Uterus (tissue), 4 donors: ENCODE data around the gene PSMG3. TPM values are rescaled to one million over a fixed set of nuclear protein-coding genes. Genes with fewer than 3 reads are reported as not detected.
"Not testable (repeated sequence)": the region's sequence is repeated elsewhere in the genome, so short reads cannot be mapped to it uniquely, and the experiment has no call there.

ENCODE experiments used
- DNase-seq, 2 donors: peaks; one replicate each; pipeline ENCODE4 v3.0.0-alpha.2; 2019 to 2020
- H3K27ac ChIP-seq, 2 donors: fragments of 200-600 bp; sonication (generic); 1 replicate in 1 of 2; 2 replicates in 1 of 2; pipeline ENCODE4 v1.5.1; 2016 to 2018
- H3K27me3 ChIP-seq, 2 donors: fragments of 200-600 bp; sonication (generic); one replicate each; pipeline ENCODE4 v1.5.1; 2018 to 2019; ENCODE audit warnings: control low read depth in 1 of 2
- H3K36me3 ChIP-seq, 2 donors: fragments of 200-600 bp; sonication (generic); one replicate each; pipeline ENCODE4 v1.5.1; 2019; ENCODE audit warnings: control low read depth in 1 of 2
- H3K4me1 ChIP-seq, 2 donors: fragments of 200-600 bp; sonication (generic); one replicate each; pipeline ENCODE4 v1.5.1; 2018 to 2019; ENCODE audit warnings: control low read depth in 1 of 2
- H3K4me3 ChIP-seq, 2 donors: fragments of 200-600 bp; sonication (generic); 1 replicate in 1 of 2; 2 replicates in 1 of 2; pipeline ENCODE4 v1.5.1; 2018 to 2019; ENCODE audit warnings: mild to moderate bottlenecking in 1 of 2
- H3K9me3 ChIP-seq, 2 donors: fragments of 200-600 bp; sonication (generic); one replicate each; pipeline ENCODE4 v1.5.1; 2019; ENCODE audit warnings: control low read depth in 1 of 2
- CTCF ChIP-seq, 4 experiments: fragments of 200-600 bp in 2 of 4; fragments of 450-650 bp in 2 of 4; sonication (generic) in 2 of 4; IDR thresholded peaks; one replicate each; pipeline ENCODE4 v1.5.1; 2016 to 2019; ENCODE audit warnings: antibody characterized with exemption in 4 of 4, mild to moderate bottlenecking in 2 of 4, moderate library complexity in 1 of 4
- POLR2A ChIP-seq, 2 donors: fragments of 450-650 bp; IDR thresholded peaks; one replicate each; pipeline ENCODE4 v1.6.1; 2016; ENCODE audit warnings: antibody characterized with exemption in 2 of 2, mild to moderate bottlenecking in 1 of 2, moderate library complexity in 1 of 2
- intact Hi-C: fragments of 100-400 bp; cut with DNase I; formaldehyde crosslinking; loops from one replicate; pipeline ENCODE4 v1.15.1; 2023; ENCODE audit warnings: low total_unique reads
- total RNA-seq, 4 donors: library from RNA; depleted of rRNA in 3 of 4; stranded (reverse); fragments of >200 nt in 3 of 4; gene quantifications; one replicate each; pipeline versions ENCODE4 v1.1.0 to v1.2.4, GENCODE V29; 2014 to 2023
- donor health status: DM: yes; HTN: yes; CAD: no.

The PSMG3 gene
- total RNA-seq, 4 donors from 2014 or later: 16.4 to 143 (median 25.7) TPM

- Histone ChIP-seq H3K27ac (no peak overlapping the region), H3K4me3 (no peak overlapping the region), H3K36me3 (no peaks in the 10 kb centered on the region), H3K27me3 (no peaks in the 10 kb centered on the region), H3K4me1 (no peaks in the 10 kb centered on the region), H3K9me3 (no peaks in the 10 kb centered on the region)
- TF ChIP-seq POLR2A (IDR thresholded peaks at IDR 0.05) (no peak), CTCF (IDR thresholded peaks at IDR 0.05) (no peak)
- intact Hi-C loops: no loop called here
- DNase-seq: no peak
These were observed 44.4 kb downstream of the PSMG3 start for GRCh38 chr7:1525409-1525808.

- no peaks in the 10 kb centered on the region for H3K27me3 ChIP-seq
- no peaks in the 10 kb centered on the region for H3K36me3 ChIP-seq
- TF ChIP-seq POLR2A (IDR thresholded peaks at IDR 0.05) (no peak), CTCF (IDR thresholded peaks at IDR 0.05) (no peak)
- H3K9me3 ChIP-seq: no peaks in the 10 kb centered on the region
- H3K4me3 ChIP-seq: no peak overlapping the region
- intact Hi-C loops: no loop called here
- no peaks in the 10 kb centered on the region for H3K4me1 ChIP-seq
- no peak for DNase-seq
- no peak overlapping the region for H3K27ac ChIP-seq
These were observed 46.0 kb downstream of the PSMG3 start for GRCh38 chr7:1523844-1524243.

GRCh38 chr7:1523208-1523607 is 46.6 kb downstream of the PSMG3 start:
- TF ChIP-seq CTCF (IDR thresholded peaks at IDR 0.05) (no peak), POLR2A (IDR thresholded peaks at IDR 0.05) (no peak)
- intact Hi-C loops: no loop called here
- Histone ChIP-seq H3K27ac (no peak overlapping the region), H3K36me3 (no peaks in the 10 kb centered on the region), H3K4me3 (no peak overlapping the region), H3K27me3 (no peaks in the 10 kb centered on the region), H3K4me1 (no peaks in the 10 kb centered on the region), H3K9me3 (no peaks in the 10 kb centered on the region)
- no peak for DNase-seq

- Histone ChIP-seq H3K27ac (no peak overlapping the region), H3K4me3 (no peak overlapping the region), H3K27me3 (no peaks in the 10 kb centered on the region), H3K9me3 (no peaks in the 10 kb centered on the region), H3K4me1 (no peaks in the 10 kb centered on the region), H3K36me3 (no peaks in the 10 kb centered on the region)
- TF ChIP-seq POLR2A (IDR thresholded peaks at IDR 0.05): no peak
- intact Hi-C loops: no loop called here
- DNase-seq: no peak
These were observed 48.4 kb downstream of the PSMG3 start for GRCh38 chr7:1521456-1521855.

- DNase-seq: no peak
- H3K27me3 ChIP-seq: no peaks in the 10 kb centered on the region
- H3K4me1 ChIP-seq: no peaks in the 10 kb centered on the region
- no peak overlapping the region for H3K27ac ChIP-seq
- intact Hi-C loops: no loop called here
- no peaks in the 10 kb centered on the region for H3K9me3 ChIP-seq
- no peaks in the 10 kb centered on the region for H3K36me3 ChIP-seq
- no peak overlapping the region for H3K4me3 ChIP-seq
- TF ChIP-seq POLR2A (IDR thresholded peaks at IDR 0.05): peak in 1 of 2 donors; percentile 17
- no peak for TF ChIP-seq CTCF (IDR thresholded peaks at IDR 0.05)
These were observed 49.1 kb downstream of the PSMG3 start for GRCh38 chr7:1520539-1521234.

GRCh38 chr7:1519322-1519922 is 50.4 kb downstream of the PSMG3 start:
- H3K36me3 ChIP-seq, H3K4me3 ChIP-seq, H3K27ac ChIP-seq, H3K9me3 ChIP-seq, H3K27me3 ChIP-seq, DNase-seq, intact Hi-C loops, H3K4me1 ChIP-seq: not testable (repeated sequence)

Other genes starting within 250 kb of the PSMG3 start
- gene MICALL2, start 110.6 kb downstream of the PSMG3 start, total RNA-seq: 10 to 100 TPM in 2 of 4 donors, 1 to 10 TPM in 2; 1.8 to 19.7 (median 12.6) TPM
- gene INTS1, start 65.6 kb downstream of the PSMG3 start, total RNA-seq: 10 to 100 TPM in 3 of 4 donors, 1 to 10 TPM in 1; 8.2 to 68.9 (median 30.3) TPM
- 10 to 100 TPM; 10.8 to 40.9 (median 26.0) TPM for gene MAFK, start 39.3 kb downstream of the PSMG3 start, total RNA-seq
- 1 to 10 TPM in 1 of 4 donors, under 1 TPM in 2, not detected in 1; 0.29 to 2.8 (median 0.64) TPM for gene TMEM184A, start 13.8 kb downstream of the PSMG3 start, total RNA-seq
- 1 to 10 TPM in 3 of 4 donors, under 1 TPM in 1; 0.51 to 6.7 (median 3.6) TPM for gene ELFN1, start 100.2 kb upstream of the PSMG3 start, total RNA-seq